Endothelial cell (in vitro differentiated cells): ENCODE measurements around the gene CFAP54. TPM values are rescaled to one million over a fixed set of nuclear protein-coding genes. Genes with fewer than 3 reads are reported as not detected.
A peak's percentile ranks its signal among the peaks of the same experiment; 100 is the strongest.

ENCODE experiments used
- DNase-seq: peaks from one replicate; pipeline ENCODE4 v3.0.0; 2021; ENCODE audit warnings: low spot score
- H3K27ac Mint-ChIP-seq: one replicate; pipeline ENCODE4 v1.8.0; 2021; ENCODE audit warnings: mixed read lengths, inconsistent platforms; ENCODE audit not compliant: unreplicated experiment
- H3K27me3 Mint-ChIP-seq: one replicate; pipeline ENCODE4 v1.8.0; 2021; ENCODE audit warnings: mild to moderate bottlenecking, moderate library complexity, mixed read lengths, inconsistent platforms; ENCODE audit not compliant: unreplicated experiment
- H3K36me3 Mint-ChIP-seq: one replicate; pipeline ENCODE4 v1.8.0; 2021; ENCODE audit warnings: mild to moderate bottlenecking, low read depth, mixed read lengths, inconsistent platforms; ENCODE audit not compliant: unreplicated experiment
- H3K4me1 Mint-ChIP-seq: one replicate; pipeline ENCODE4 v1.8.0; 2021; ENCODE audit warnings: mild to moderate bottlenecking, mixed read lengths, inconsistent platforms; ENCODE audit not compliant: unreplicated experiment
- H3K4me3 Mint-ChIP-seq: one replicate; pipeline ENCODE4 v1.8.0; 2021; ENCODE audit warnings: mild to moderate bottlenecking, mixed read lengths, inconsistent platforms; ENCODE audit not compliant: unreplicated experiment
- H3K9me3 Mint-ChIP-seq: one replicate; pipeline ENCODE4 v1.8.0; 2021; ENCODE audit warnings: mixed read lengths, inconsistent platforms; ENCODE audit not compliant: unreplicated experiment
- CTCF ChIP-seq: fragments of 200-600 bp; sonication (generic); IDR thresholded peaks from one replicate; pipeline ENCODE4 v1.5.0; 2021; ENCODE audit warnings: antibody characterized with exemption; ENCODE audit not compliant: unreplicated experiment
- total RNA-seq: library from RNA; stranded (reverse); fragmentation: NEBNext Ultra II Directional; extraction: Animal tissue kit (Norgen Biotek cat#: 25700); gene quantifications from one replicate; pipeline ENCODE4 v1.2.1, GENCODE V29; 2021; ENCODE audit not compliant: unreplicated experiment

Gene CFAP54
- total RNA-seq, 1 donor from 2014 or later: 2.5 TPM

- Mint-ChIP-seq H3K9me3 (no peaks in the 10 kb centered on the region), H3K4me3 (no peak overlapping the region)
Measured at GRCh38 chr12:96474206-96474605, 15.2 kb upstream of the CFAP54 start.

DNA sequence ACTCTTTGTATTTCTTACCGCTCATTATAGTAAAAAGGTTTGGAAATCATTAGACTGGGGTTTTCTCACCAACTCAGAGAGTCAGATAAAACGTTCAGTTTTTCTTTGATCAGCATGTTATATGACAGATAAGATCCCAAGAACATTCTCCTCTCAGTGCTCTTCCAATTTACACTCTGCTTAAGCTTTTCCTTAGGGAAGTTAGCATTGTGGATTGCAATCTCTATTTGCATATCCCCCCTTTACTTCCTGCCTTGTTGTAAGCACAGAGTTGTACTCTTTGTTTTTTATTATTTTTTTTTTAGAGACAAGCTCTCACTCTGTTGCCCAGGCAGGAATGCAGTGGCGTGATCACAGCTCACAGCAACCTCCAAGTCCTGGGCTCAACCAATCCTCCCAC is 11.4 kb upstream of the CFAP54 start:
- no peaks in the 10 kb centered on the region for H3K9me3 Mint-ChIP-seq
- no peak for DNase-seq
- H3K4me3 Mint-ChIP-seq: no peak overlapping the region
- TF ChIP-seq CTCF: no peak
- H3K27me3 Mint-ChIP-seq: no peaks in the 10 kb centered on the region
- no peaks in the 10 kb centered on the region for H3K36me3 Mint-ChIP-seq
- H3K27ac Mint-ChIP-seq: peak overlapping the region; percentile 92
- H3K4me1 Mint-ChIP-seq: peaks cover 14% of the 10 kb centered on the region

More at GRCh38 chr12:96474206-96474605, 15.2 kb upstream of the CFAP54 start:
- Mint-ChIP-seq H3K4me1 (peaks cover 14% of the 10 kb centered on the region), H3K27ac (no peak overlapping the region), H3K27me3 (peaks cover 4% of the 10 kb centered on the region), H3K36me3 (no peaks in the 10 kb centered on the region)
- no peak for DNase-seq
- no peak for TF ChIP-seq CTCF

- Mint-ChIP-seq H3K27ac (no peak overlapping the region), H3K9me3 (no peaks in the 10 kb centered on the region), H3K27me3 (peaks cover 9% of the 10 kb centered on the region), H3K36me3 (no peaks in the 10 kb centered on the region), H3K4me3 (no peak overlapping the region), H3K4me1 (peaks cover 20% of the 10 kb centered on the region)
- no peak for DNase-seq
- TF ChIP-seq CTCF: no peak
Measured at GRCh38 chr12:96482086-96482485, 7.3 kb upstream of the CFAP54 start.

DNA sequence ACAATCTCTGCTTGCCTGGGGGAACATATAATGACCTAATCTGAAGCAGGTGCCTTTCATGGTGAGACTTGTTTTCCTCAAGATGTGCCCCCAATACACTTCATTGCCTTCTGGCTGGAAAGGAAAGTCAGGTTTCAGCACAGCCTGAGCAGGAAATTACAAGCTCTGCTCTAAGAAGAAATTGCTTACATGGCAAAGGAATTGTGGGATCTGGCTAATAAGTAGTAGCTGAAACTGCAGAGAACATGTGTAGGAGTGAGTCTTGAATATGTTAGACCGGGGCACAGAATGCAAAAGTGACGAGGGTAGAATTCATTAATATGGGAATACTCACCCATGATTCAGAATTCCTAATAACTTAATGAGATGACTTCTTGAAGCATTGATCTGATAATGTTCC is 6.3 kb upstream of the CFAP54 start:
- DNase-seq: no peak
- no peak overlapping the region for H3K4me3 Mint-ChIP-seq
- H3K4me1 Mint-ChIP-seq: peaks cover 14% of the 10 kb centered on the region
- no peaks in the 10 kb centered on the region for H3K9me3 Mint-ChIP-seq
- TF ChIP-seq CTCF: no peak
- H3K27ac Mint-ChIP-seq: no peak overlapping the region
- no peaks in the 10 kb centered on the region for H3K36me3 Mint-ChIP-seq
- H3K27me3 Mint-ChIP-seq: peaks cover 9% of the 10 kb centered on the region

DNA sequence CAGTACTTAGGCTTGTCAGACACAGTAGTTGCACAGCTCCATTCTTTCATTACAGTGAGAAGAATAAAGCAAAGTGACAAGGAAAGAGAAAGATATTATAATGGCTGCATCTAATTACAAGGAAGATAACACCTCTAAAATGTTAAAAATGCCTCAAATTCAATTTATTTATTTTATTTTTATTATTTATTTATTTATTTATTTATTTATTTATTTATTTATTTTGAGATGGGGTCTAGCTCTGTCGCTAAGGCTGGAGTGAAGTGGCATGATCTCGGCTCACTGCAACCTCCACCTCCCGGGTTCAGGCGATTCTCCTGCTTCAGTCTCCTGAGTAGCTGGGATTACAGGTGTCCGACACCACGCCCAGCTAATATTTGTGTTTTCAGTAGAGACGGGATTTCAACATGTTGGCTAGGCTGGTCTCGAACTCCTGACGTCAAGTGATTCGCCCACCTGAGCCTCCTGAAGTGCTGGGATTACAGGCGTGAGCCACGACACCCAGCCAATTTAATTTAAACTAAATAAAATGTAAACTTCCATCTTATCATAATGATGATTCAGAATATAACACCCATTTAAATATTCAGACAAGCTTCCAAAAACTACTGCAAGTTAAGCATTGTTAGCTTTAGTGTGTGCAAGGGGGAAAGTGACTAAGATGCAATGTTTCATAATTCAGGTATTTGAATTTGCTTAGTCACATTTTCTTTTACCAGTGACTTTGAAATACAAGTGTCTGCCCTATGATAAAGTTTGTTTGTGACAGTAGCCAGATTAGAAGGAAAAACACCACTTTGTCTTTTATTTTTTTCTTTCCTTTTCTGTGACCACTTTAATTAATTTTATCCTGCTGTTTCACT is 2.4 kb upstream of the CFAP54 start:
- no peak for DNase-seq
- no peaks in the 10 kb centered on the region for H3K9me3 Mint-ChIP-seq
- TF ChIP-seq CTCF: no peak
- H3K27ac Mint-ChIP-seq: no peak overlapping the region
- H3K27me3 Mint-ChIP-seq: peaks cover 11% of the 10 kb centered on the region
- no peaks in the 10 kb centered on the region for H3K36me3 Mint-ChIP-seq
- no peak overlapping the region for H3K4me3 Mint-ChIP-seq
- H3K4me1 Mint-ChIP-seq: peaks cover 33% of the 10 kb centered on the region
